ENCODE results near the gene BICD2.

Gene BICD2

GRCh38 chr9:92666236-92666635, 98.4 kb downstream of the BICD2 start:
- no peak for DNase-seq

- DNase-seq: no peak
Observed at GRCh38 chr9:92665836-92666235, 98.8 kb downstream of the BICD2 start.

GRCh38 chr9:92664394-92665152, 100.1 kb downstream of the BICD2 start:
- no peak for DNase-seq

GRCh38 chr9:92663951-92664350, 100.7 kb downstream of the BICD2 start:
- no peak for DNase-seq

GRCh38 chr9:92663126-92663525, 101.5 kb downstream of the BICD2 start:
- no peak for DNase-seq

- DNase-seq: no peak
Observed at GRCh38 chr9:92661743-92662142, 102.9 kb downstream of the BICD2 start.
